GM12864 (cell line): Measurements from ENCODE around the gene FBLN1.
"Not testable (repeated sequence)": the region's sequence is repeated elsewhere in the genome, so short reads cannot be mapped to it uniquely, and the experiment has no call there.

ENCODE experiments used
- DNase-seq: peaks from one replicate; pipeline ENCODE4 v3.0.0-alpha.2; 2011; ENCODE audit warnings: low read depth
- H3K4me3 ChIP-seq: 2 replicates; pipeline ENCODE4 v1.5.1; 2011; ENCODE audit warnings: mild to moderate bottlenecking, low read depth, low read length, control low read depth
- TF ChIP-seq, protein P1 (sequence below): IDR thresholded peaks from 2 replicates; pipeline ENCODE4 v1.5.1; 2011; ENCODE audit warnings: low read depth, mild to moderate bottlenecking, moderate library complexity, low read length, control low read depth, inconsistent platforms; ENCODE audit errors: missing control alignments

Gene FBLN1

DNA sequence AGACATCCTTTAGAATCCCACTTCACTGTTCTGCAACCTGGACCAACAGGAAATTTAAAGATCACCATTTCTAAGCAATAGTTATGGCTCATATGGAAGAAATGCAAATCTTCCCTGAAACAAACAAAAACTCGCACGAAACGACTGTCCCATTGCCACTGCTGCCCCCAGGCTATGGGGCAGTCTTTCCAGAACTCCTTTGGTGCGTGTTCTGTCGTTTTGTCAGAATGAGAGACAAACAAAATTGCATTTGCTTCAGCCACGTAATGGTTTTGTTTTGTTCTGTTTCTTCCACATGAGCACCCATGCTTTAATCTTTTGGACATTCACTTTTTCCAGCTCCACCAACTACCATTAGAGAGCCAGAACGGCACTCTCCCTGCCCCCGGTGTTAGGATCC is 10.8 kb upstream of the FBLN1 start:
- no peak overlapping the region for H3K4me3 ChIP-seq
- DNase-seq = no peak
- TF ChIP-seq, protein P1, sequence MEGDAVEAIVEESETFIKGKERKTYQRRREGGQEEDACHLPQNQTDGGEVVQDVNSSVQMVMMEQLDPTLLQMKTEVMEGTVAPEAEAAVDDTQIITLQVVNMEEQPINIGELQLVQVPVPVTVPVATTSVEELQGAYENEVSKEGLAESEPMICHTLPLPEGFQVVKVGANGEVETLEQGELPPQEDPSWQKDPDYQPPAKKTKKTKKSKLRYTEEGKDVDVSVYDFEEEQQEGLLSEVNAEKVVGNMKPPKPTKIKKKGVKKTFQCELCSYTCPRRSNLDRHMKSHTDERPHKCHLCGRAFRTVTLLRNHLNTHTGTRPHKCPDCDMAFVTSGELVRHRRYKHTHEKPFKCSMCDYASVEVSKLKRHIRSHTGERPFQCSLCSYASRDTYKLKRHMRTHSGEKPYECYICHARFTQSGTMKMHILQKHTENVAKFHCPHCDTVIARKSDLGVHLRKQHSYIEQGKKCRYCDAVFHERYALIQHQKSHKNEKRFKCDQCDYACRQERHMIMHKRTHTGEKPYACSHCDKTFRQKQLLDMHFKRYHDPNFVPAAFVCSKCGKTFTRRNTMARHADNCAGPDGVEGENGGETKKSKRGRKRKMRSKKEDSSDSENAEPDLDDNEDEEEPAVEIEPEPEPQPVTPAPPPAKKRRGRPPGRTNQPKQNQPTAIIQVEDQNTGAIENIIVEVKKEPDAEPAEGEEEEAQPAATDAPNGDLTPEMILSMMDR = no peak

DNA sequence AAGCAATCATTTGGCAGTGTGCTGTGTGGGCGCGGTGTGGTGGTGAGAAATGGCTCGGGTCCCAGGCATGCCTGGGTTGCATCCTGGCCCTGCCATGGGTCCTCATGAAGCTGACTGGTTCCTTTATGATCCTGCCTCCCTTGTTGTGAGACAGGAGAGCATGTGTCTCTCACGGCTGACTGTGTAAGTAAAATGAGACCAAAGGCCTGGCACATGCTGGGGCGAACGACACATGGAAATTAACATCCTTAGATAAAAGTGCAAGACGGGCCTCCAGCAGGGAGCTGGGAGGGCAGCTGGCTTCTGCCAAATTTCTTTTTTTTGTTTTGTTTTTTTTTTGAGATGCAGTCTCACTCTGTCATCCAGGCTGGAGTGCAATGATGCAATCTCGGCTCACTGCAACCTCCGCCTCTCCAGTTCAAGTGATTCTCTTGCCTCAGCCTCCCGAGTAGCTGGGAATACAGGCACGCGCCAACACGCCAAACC is 9.4 kb upstream of the FBLN1 start:
- TF ChIP-seq, protein P1 = no peak
- no peak for DNase-seq
- H3K4me3 ChIP-seq = no peak overlapping the region

DNA sequence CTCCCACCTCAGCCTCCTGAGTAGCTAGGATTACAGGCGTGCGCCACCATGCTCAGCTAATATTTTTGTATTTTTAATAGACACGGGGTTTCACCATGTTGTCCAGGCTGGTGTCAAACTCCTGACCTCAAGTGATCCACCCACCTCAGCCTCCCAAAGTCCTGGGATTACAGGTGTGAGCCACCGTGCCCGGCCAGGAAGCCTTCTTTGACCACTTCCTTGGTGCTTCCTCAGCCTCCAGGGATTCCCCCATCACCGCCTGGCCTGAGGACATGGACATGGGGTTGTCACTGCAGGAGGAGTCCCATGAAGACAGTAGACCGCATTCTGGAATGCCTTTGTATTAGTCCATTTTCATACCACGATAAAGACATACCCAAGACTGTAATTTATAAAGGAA is 8.4 kb upstream of the FBLN1 start:
- DNase-seq, H3K4me3 ChIP-seq: not testable (repeated sequence)

DNA sequence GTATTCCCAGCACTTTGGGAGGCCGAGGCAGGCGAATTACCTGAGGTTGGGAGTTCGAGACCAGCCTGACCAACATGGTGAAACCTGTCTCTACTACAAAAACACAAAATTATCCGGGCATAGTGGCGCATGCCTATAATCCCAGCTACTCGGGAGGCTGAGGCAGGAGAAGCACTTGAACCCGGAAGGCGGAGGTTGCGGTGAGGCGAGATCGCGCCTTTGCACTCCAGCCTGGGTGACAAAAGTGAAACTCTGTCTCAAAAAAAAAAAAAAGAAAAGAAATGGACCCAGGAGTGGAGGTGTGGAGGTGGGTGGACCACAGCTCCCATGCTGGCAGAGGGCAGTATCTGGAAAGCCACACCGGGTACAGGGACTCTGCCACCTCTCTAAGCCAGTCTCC is 7.1 kb upstream of the FBLN1 start:
- H3K4me3 ChIP-seq, DNase-seq: not testable (repeated sequence)

DNA sequence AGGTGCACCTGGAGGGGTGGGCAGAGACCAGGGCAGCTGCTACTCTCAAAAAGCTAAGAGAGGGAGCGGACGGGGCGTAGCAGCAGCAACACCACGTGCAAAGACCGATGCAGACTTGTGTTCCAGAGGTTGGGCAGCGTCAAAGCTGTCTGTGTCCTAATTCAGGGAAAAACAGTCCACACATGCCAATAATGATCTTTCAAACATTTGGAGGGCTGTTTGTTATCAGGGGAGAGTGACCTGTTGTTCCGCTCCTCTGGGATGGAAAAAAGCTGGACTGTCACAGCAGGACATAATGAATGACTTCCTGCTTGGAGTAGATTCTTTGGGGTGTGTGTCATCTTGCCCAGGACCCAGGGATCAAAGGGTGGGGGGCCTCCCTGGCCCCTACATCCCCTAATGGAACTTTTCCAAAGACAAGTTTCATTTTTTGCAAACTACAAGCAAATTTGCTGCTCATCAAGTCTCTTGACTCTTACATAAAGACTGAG is 6.2 kb upstream of the FBLN1 start:
- TF ChIP-seq, protein P1 = no peak
- H3K4me3 ChIP-seq = no peak overlapping the region
- DNase-seq = no peak

DNA sequence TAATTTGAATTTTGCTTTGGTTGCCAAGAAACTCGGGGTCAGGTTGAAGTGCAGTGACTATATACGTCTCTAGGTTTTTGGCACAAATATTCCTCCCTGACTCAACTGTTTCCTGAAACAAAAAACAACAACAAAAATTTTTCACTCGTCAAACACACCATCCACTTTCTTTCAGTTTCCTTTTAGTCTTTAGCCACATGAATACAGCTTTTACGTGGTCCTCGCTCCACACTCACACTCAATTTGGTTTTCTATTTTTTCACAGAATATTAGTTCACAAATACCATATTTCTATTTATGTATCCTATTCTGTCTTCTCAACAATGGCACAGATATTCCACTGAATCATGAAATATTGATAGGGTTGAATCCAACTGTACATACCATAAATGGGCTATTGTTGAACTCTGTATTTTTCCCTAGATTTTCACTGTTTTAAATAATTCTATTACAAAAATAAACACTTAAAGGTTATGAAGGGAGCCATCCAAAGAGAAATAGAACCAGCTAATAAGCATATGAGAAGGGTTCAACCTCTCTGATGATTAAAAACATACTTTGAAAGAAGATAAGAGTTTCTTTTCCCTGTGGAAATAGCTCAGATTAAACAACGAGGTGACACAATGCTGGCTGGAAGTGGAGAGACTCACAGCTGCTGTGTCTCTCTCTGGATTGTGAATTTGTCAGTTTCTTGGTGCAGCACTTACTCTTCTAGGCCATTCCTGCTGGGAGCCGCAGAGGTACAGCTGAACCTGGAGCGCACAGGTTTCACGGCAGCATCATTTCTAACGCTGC is 5.1 kb upstream of the FBLN1 start:
- no peak for DNase-seq
- TF ChIP-seq, protein P1 = no peak
- no peak overlapping the region for H3K4me3 ChIP-seq

DNA sequence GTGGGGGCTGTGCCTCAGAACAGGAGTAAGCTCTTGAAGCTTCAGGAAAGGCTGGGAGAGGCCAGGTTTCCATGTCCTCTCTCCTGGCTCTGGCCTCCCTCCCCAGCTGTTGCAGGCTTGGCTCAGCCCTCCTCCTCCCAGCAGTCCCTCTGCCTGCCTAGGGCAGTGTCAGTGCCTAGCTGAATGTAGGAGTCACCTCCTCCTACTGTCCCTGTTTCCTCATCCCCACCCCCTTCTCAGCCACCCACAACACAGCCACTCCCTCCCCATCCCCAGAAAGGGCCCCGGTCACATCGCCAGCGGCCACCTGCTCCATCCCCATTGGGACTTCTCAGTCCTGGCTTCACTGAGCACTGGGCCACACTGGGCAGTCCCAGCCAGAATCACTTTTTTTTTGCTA is 2.9 kb upstream of the FBLN1 start:
- no peak overlapping the region for H3K4me3 ChIP-seq
- no peak for DNase-seq
- TF ChIP-seq, protein P1 = no peak
